DMS 273 (cell line): Measurements from ENCODE around the gene TTLL5.
"Not testable (repeated sequence)": the region's sequence is repeated elsewhere in the genome, so short reads cannot be mapped to it uniquely, and the experiment has no call there.

Experiments
- DNase-seq: peaks from one replicate; lab custom pipeline; 2025; ENCODE audit not compliant: unreplicated experiment; lab: John Stamatoyannopoulos, UW

TTLL5 gene

DNA sequence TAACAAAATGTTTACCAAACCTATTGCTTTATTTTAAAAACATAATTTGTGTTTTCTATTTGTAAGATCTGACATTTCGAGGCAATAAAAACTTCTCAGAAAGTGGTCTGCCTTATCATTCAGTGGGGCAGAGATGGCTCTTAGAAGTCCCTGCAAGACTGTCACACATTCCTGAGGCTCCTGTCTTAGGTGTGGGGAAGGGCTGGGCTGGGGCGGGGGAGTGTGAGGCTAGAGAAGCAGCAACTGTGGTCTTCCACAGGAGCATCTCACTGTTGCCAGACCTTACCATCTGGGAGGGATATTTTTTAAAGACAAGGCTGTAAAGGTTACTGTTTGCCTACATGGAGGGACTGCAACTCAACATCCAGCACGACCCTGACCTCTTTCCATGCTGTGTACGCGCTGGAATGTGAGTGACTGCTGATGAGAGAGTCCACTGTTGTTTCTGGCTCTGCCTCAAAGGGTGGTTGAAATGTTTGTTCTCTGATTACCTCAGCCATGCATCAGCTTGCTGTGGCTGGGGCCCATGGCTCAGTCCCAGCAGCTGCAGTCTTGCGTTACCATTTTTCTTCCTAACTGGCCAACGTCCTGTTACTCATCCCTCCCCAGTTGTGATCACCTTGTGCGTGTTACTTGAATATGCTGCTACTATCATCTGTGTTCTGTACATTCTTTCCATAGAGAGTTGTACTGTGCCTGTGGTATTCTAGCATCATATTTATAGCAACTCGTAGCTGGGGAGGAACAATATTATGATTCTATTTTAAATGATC lies 12.8 kb upstream of the TTLL5 start:
- peak; percentile 15 for DNase-seq

DNA sequence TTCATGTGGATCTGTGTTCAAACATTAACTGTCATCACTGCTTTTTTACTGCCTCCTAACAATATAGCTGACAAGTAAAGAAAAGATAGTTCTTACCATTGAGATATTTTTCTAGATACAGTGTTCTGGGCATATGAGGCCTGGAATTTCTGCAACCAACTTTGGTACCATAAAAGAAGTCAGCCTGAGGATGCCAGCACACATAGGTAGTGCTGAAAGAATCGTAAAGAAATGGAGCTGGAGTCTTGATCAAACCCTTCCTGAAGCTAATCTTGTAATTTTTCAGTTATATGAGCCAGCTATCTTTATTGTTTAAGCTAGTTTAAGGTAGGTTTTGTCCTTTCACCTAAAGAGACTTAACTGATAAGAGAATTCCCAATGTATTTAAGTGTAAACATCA lies 11.7 kb upstream of the TTLL5 start:
- DNase-seq: no peak

DNA sequence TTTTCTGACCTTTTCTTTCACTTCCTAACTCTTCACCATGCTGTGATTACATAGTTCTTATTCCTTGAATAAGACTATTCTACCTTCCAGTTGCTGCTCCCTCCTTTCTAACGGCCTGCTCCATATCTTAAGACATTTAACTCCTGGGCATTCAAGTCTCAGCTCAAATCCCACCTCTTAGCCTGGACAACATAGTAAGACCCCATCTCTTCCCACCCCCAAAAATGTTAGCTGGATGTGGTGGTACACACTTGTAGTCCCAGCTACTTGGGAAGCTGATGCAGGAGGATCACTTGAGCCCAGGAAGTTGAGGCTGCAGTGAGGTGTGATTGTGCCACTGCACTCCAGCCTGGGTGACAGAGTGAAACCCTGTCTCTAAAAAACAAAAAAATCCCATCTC lies 11.3 kb upstream of the TTLL5 start:
- no peak for DNase-seq

DNA sequence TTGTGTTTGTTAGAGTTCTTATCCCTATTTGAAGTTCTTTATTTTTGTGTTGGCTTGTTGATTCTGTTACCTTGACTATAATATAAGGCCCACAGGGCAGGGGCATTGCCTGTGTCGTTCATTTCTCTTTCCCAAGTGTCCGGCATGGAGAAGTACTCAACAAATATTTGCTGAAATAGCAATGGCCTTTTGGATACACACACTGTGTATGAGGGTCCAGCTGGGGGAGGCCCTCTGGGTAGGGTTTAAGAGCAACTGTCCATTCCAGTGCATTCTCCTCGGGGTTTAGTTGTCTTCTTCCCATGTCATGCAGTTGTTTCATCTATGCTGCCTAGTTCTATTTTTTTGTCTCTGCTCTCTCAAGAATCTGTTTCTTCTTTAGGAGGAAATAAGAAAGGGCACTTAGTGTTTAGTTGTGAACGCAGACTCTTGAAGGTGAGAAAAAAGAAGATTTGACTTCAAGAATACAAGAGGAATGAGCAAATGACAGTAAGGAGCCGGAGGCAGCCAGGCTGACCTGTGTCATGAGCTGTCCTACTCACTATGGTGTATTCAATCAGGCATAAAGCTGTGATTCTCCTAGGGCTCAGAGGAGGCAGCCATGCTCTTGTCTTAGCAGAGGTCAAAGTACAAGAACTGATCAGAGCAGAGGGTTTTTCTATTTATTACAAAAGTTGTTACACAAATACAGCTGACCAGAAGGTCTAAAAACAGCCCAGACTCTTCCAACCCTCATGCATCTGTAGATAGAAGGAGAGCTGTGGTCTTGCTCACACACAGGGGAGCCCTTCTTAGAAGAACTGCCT lies 10.6 kb upstream of the TTLL5 start:
- DNase-seq: no peak

DNA sequence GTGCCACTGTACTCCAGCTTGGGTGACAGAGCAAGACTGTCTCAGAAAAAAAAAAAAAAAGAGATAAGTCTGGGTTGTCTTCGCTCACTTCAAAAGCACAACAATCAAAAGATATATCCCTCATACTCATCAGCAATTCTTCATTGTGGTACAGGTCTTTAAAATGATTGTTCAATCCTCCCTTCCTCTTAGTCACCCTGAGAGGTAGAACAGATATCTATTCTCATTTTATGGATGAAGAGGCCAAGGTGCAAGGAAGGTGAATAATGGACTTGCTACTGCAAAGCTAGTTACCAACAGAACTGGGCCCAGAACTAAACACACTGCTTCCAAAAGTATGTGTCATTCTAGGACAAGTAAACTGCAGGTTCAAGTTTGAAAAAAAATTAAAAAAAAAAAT lies 7.5 kb upstream of the TTLL5 start:
- DNase-seq: no peak

DNA sequence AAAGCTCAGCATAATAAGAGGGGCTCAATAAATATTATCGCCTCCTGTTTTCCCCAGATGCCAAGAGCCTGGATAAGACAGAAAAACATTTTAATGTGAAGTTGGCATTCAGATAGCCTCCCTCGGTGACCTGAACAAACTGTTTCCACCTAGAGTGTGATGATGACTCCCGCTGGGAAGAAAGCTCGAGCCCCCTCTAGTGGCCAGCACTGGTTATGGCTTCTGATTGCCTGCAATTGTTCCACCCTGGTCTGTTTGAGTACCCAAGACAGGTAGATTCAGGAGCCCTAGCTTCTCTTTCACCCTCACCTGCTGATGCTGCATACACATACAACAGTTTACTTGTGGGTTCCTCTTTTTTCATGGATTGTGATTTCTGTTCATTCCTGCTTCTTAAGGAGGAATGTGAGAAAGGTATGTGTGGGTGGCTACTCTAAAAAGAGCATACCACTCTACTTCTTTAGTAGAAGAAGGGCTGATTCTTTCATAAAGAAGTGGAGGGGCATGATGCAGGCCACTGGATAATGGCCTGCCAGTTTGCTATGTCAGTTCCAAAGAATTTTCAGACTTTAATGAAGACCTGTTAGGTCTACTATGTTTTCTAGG lies 6.8 kb upstream of the TTLL5 start:
- DNase-seq: peak; percentile 75

DNA sequence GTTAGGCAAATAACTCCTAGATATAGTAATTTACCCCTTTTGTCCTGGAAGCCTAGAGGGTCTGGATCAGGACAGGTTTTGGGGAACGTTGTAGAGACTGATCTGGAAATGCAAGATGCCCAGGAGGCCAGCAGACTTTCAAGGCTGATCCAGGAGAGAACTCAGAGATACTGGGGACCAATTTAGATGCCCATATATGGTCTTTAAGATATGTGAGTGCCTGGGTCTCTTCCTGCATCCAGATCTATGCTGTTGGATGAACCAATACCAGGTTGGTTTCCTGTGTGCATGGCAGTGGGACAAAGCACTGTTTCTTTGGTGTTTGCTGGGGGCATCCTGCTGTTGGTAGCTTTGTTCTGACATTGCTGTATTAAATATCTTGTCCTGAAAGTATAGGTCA lies 5.8 kb upstream of the TTLL5 start:
- DNase-seq: no peak

DNA sequence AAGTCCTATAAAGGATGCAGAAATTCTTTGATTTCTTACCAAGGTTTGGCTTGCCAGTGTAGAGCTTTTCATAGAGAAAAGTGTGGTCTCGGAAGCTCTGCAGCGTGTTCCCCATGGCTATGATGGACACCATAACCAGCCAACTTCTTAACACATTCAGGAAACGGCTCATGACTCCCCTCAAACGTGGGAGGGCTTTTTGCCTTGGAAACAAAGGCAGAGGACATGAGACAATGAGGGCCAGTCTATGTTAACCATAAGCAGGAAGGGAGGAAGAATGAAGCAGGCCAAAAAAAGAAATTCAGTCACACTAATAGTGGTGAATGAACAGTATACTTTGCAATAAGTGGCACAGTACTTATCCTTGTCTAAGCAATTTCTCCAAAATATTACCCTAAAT lies 3.7 kb upstream of the TTLL5 start:
- no peak for DNase-seq

DNA sequence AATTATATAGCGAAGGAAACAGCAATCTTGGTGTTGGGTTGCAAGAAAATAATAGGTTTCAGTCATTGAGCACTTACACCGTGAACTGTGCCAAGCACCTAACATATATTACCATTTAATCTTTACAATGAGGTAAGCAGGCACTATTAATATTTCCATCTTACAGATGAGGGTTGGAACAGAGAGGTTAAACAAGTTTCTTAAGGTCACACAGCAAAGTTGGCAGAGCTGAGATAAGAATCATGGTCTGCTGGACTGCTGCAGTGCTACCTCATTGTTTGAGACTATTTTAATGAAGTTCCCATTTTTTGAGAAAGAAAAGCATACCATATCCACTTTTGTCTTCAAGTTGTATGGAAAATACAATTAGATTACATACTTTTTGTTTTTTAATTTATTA lies 2.1 kb upstream of the TTLL5 start:
- DNase-seq: no peak

DNA sequence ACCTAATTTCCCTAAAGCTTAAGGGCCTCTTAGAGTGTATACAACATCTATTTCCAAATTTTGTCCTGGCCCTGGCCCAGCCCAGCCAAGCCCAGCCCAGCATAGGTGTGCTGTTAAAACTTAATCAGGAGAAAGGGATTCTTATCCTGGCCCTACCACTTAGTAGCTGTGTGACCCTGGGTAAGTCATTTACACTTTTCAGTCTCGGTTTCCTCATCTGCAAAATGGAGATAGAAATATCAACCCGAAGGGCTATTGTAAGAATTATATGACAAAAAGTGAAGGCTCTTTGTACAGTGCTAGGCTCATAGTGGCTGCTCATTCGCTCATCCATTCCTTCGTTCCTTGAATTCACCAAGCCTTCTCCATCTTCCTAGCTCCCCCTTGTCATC lies 812 bp upstream of the TTLL5 start:
- DNase-seq: no peak

DNA sequence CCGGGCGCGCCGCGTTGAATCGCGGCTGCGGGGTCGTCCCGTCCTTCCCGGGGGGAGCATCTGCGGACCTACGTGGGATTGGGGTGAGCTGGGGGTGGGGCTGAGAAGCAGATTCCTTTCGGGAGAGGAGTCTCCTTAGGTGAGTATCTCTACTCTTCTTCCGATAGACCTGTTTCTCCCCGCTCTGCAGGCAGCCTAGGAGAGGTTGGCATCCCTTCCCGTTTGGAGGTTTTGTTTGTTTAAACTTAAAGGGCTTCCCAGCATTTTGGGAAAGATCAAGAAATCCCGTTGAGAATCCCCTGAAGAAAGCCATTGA lies 411 bp downstream of the TTLL5 start:
- no peak for DNase-seq

DNA sequence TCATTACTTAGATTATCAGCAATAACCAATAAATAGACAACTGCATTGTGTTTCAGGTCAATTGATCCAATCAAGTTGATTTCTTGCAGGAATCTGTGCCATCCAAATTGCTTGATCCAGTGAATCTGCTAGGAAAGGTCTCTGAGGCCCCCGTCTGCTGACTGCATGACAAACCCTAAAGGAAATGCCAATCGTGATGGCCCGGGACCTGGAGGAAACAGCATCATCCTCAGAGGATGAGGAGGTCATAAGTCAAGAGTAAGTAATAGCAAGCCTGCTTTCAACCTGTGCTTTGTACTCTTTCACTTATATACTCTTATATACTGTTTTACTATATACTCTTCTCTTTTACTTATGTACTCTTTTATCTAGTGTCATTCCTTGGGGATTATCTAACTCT lies 1.9 kb downstream of the TTLL5 start:
- DNase-seq: no peak

DNA sequence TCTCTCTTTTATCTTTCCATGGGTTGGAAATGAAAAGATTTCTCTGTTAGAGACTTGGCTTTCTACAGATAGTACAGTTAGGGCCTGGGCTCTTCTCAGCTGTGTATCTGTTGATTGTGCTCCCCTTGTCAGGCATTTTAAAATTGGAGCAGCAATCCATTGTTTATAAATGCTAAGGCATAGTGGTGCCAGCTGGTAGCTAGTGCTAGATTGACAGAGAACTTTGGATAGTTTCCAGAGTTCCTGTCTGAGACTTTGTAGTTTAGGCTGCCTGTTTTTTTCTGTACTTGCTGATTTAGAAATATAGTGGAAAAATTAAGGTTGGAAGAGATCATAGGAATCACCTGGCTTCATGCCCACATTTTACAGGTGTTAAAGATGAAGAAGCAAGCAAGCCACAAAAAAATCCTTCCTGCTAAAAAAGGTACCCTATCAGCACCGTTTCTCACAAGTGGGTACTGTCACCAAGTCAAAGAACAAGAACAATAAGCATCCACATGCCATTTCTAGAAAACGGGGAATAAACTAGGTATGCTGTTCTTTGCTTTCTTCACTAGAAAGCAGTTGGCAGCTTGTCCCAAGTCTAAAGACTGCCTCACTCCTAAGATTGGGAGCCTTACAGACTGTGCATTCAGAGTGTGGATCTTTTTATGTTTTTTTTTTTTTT lies 6.2 kb downstream of the TTLL5 start:
- peak; percentile 48 for DNase-seq

DNA sequence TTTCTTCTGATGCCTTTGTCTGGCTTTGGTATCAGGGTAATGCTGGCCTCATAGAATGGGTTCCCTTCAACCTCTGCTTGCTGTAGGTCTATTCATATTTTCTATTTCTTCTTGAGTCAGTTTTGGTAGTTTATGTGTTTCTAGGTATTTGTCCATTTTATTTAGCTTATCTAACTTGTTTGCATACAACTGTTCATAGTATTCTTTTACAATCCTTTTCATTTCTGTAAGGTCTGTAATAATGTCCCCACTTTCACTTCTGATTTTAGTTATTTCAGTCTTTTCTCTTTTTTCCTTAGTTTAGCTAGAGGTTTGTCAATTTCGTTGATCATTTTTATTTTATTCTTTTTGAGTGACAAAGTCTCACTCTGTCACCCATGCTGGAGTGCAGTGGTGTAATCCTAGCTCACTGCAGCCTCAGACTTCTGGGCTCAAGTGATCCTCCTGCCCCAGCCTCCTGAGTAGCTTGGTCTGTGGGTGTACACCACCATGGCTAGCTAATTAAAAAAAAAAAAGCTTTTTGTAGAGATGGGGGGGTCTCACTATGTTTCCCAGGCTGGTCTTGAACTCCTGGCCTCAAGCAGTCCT lies 11.7 kb downstream of the TTLL5 start:
- no peak for DNase-seq

DNA sequence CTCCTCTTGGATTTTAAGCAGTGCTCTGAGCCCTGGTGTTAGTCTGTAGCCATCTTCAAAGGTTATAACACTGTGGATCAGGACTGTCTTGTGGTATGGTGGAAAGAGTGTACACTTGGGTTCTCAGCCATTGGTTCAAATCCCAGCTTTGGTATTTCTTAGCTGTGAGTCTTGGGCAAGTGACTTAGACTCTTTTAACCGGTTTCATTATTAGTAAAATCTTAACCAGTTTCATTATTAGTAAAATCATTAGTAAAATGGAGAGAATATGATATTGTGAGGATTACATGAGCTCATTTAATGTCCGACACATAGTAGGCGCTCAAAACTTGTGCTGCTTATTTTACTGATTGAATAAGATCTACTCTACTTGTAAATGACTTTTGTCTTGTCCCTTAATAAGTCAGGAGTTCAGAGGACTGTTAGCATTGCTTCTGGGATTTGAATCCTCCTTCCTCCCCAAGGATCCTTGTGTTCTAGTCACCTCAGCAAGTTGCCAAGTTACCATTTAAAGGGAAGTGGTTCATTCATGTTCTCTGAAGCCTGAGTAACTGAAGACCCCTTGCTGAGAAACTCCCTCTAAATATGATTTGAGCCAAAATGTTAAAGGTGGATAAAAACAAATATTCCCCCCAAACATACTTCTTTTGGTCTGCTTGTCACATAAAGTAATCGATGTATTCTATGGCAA lies 12.4 kb downstream of the TTLL5 start:
- DNase-seq: no peak

DNA sequence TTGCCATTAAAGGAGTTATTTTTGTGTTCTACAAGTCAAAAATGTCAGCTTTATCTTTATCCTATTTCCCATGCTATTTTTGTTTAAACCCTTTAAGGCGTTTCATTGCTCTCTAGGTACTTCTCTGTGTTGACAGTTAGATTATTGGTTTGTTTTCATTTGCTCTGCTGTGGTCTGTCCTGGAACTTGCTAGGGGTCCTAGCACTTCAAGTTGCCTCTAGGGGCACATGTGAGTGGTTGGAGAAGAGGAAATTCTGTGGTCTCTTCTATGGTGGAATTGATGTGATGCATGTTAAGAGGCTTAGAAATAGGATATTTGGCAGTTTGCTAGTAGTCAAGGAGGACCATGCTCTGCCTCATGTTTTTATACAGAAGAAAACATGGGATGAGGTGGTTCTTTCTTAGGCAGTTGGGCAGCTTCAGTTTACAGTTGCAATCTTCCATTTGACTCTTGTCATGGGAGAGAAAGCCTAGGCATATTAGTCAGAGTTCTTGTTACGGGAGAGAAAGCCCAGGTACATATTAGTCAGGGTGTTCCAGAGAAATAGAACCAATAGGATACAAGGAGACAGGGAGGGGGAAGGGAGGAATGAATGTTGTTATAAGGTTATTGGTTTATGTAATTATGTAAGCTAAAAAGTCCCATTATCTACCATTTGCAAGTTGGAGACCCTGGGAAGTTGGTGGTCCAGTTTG lies 14.4 kb downstream of the TTLL5 start:
- DNase-seq: no peak

DNA sequence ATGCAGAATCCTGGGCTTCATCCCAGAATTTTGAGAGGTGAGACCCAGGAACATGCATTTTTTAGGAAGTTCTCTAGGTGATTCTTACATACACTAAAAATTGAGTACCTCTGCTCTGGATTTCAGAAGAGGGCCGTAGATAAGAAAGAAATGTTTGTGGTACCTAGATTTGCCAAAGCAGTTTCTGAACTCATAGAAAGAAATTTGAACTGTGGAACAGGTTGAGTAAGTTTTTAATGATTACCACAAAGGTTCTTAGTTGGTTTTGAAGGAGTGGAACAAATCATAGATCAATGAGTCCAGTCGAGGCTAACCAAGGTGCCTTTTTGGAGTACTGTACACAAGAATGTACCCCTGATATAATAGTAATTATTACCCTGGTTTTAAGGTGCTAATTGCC lies 24.9 kb downstream of the TTLL5 start:
- no peak for DNase-seq

DNA sequence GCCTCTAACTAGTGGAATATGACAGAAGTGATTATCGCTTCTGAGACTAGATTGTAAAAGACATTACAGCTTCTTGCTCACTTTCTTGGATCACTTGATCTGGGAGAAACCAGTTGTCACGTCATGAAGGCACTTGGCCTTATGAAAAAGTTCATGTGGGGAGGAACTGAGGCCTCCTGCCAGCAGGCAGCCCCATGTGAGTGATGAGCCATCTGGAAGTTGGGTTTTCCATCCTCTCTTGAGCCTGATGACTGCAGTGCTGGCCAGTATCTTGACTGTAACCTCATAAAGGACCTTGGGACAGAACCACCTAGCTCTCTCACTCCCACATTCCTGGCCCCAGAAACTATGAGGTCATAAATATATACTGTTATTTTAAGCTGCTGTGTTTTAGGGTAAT lies 28.0 kb downstream of the TTLL5 start:
- peak; percentile 3 for DNase-seq

DNA sequence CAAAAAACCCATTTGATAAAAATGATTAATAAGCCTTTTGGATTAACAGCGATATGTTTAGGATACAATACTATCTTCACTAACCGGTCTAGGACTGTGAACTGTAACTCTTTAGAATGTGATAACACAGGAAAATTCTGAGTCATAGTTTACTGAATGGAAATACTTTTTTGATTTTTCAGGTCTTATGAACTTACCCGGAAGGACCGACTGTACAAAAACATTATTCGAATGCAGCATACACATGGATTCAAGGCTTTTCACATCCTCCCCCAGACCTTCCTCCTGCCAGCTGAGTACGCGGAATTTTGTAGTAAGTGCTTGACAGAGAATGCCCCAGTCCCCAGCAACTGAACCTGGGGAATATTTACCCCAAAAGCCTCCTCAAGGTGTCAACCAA lies 29.0 kb downstream of the TTLL5 start:
- no peak for DNase-seq

DNA sequence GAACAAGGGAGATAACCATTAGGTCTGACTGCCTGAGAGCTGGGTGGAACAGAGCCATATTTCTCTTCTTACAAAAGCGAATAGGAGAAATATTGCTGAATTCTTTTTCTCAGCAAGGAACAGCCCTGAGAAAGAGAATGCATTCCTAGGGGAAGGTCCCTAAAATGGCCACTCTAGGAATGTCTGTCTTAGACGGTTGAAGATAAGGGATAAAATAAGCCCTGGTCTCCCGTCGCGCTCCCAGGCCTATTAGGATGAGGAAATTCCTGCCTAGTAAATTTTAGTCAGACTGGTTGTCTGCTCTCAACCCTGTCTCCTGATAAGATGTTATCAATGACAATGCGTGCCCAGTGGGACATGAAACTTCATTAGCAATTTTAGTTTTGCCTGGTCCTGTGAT lies 34.0 kb downstream of the TTLL5 start:
- DNase-seq: not testable (repeated sequence)
